Spinal cord (tissue), 10 donors: ENCODE measurements around the gene AMPH. TPM values are rescaled to one million over a fixed set of nuclear protein-coding genes. Genes with fewer than 3 reads are reported as not detected.
A peak's percentile ranks its signal among the peaks of the same experiment; 100 is the strongest.

ENCODE experiments used
- DNase-seq, 6 donors: peaks; one replicate each; pipeline versions ENCODE4 v3.0.0 to v3.0.0-alpha.2; 2013 to 2015; ENCODE audit warnings: low spot score in 6 of 6, low read depth in 4 of 6
- H3K27ac ChIP-seq: one replicate; pipeline ENCODE4 v1.5.1; 2013; ENCODE audit warnings: low read depth, low read length, control low read depth
- H3K27me3 ChIP-seq: one replicate; pipeline ENCODE4 v1.6.1; 2013; ENCODE audit warnings: low read length; ENCODE audit not compliant: control insufficient read depth, insufficient read depth
- H3K36me3 ChIP-seq: one replicate; pipeline ENCODE4 v1.6.1; 2013; ENCODE audit warnings: low read length; ENCODE audit not compliant: control insufficient read depth, insufficient read depth
- H3K4me1 ChIP-seq: one replicate; pipeline ENCODE4 v1.6.1; 2013; ENCODE audit warnings: low read length; ENCODE audit not compliant: control insufficient read depth, insufficient read depth
- H3K4me3 ChIP-seq: one replicate; pipeline ENCODE4 v1.5.1; 2013; ENCODE audit warnings: low read depth, low read length, control low read depth
- H3K9me3 ChIP-seq: one replicate; pipeline ENCODE4 v1.6.1; 2013; ENCODE audit warnings: low read length; ENCODE audit not compliant: control insufficient read depth, insufficient read depth
- WGBS: methylation state at CpG from one replicate; pipeline ENCODE4 v1.1.5; 2013; ENCODE audit warnings: missing lambda C conversion rate; ENCODE audit not compliant: insufficient coverage; 5-methylcytosine and 5-hydroxymethylcytosine counted together
- polyA plus RNA-seq, 2 donors: library from polyadenylated mRNA; unstranded; fragments of 120-200 nt; gene quantifications; one replicate each; pipeline ENCODE4 v1.2.1, GENCODE V29; 2013; ENCODE audit not compliant: insufficient read length in 2 of 2
- total RNA-seq, 2 donors: library from RNA; depleted of rRNA in 1 of 2; stranded (reverse); fragments of 120-200 nt in 1 of 2; fragments of >200 nt in 1 of 2; gene quantifications; one replicate each; pipeline versions ENCODE4 v1.2.3 to v1.2.4, GENCODE V29; 2013 to 2014
- donor health status: healthy.

Gene AMPH
- total and polyA plus RNA-seq, 4 donors, result 37.3 to 116 (median 95.3) TPM

- H3K27ac ChIP-seq, result no peak overlapping the region
- H3K27me3 ChIP-seq, result no peaks in the 10 kb centered on the region
- peak in 1 of 6 donors; percentile 82 for DNase-seq
- no peak overlapping the region for H3K4me3 ChIP-seq
- no peaks in the 10 kb centered on the region for H3K9me3 ChIP-seq
- 71% methylated on average over 1 of the region's 3 CpGs for WGBS
- H3K36me3 ChIP-seq, result no peaks in the 10 kb centered on the region
- H3K4me1 ChIP-seq, result no peaks in the 10 kb centered on the region
Observed at GRCh38 chr7:38550836-38551235, 80.3 kb downstream of the AMPH start.

GRCh38 chr7:38548605-38549004 is 82.6 kb downstream of the AMPH start:
- Histone ChIP-seq H3K4me1 (no peaks in the 10 kb centered on the region), H3K27me3 (no peaks in the 10 kb centered on the region), H3K9me3 (no peaks in the 10 kb centered on the region), H3K4me3 (no peak overlapping the region), H3K27ac (no peak overlapping the region), H3K36me3 (no peaks in the 10 kb centered on the region)
- no peak for DNase-seq
- 83% methylated on average over 6 of the region's 7 CpGs for WGBS

- Histone ChIP-seq H3K27me3 (no peaks in the 10 kb centered on the region), H3K4me1 (no peaks in the 10 kb centered on the region), H3K27ac (no peak overlapping the region), H3K4me3 (no peak overlapping the region), H3K36me3 (no peaks in the 10 kb centered on the region), H3K9me3 (no peaks in the 10 kb centered on the region)
- no peak for DNase-seq
- 23% methylated on average over 2 of the region's 4 CpGs for WGBS
Observed at GRCh38 chr7:38546763-38547162, 84.4 kb downstream of the AMPH start.

- 96% methylated on average over 3 of the region's 3 CpGs for WGBS
- no peaks in the 10 kb centered on the region for H3K36me3 ChIP-seq
- H3K9me3 ChIP-seq, result no peaks in the 10 kb centered on the region
- H3K4me3 ChIP-seq, result no peak overlapping the region
- no peak overlapping the region for H3K27ac ChIP-seq
- H3K27me3 ChIP-seq, result no peaks in the 10 kb centered on the region
- H3K4me1 ChIP-seq, result no peaks in the 10 kb centered on the region
- DNase-seq, result no peak
Observed at GRCh38 chr7:38545977-38546376, 85.2 kb downstream of the AMPH start.

GRCh38 chr7:38542156-38542555 is 89.0 kb downstream of the AMPH start:
- Histone ChIP-seq H3K27me3 (no peaks in the 10 kb centered on the region), H3K27ac (no peak overlapping the region), H3K4me3 (no peak overlapping the region), H3K36me3 (no peaks in the 10 kb centered on the region), H3K9me3 (no peaks in the 10 kb centered on the region), H3K4me1 (no peaks in the 10 kb centered on the region)
- DNase-seq, result no peak
- 58% methylated on average over 1 of the region's 2 CpGs for WGBS

- WGBS, result no CpG with 5 or more reads among the region's 3 CpGs
- no peak for DNase-seq
Observed at GRCh38 chr7:38541440-38541839, 89.7 kb downstream of the AMPH start.

GRCh38 chr7:38539477-38540081 is 91.6 kb downstream of the AMPH start:
- no CpG with 5 or more reads among the region's 2 CpGs for WGBS
- no peak overlapping the region for H3K27ac ChIP-seq
- no peak overlapping the region for H3K4me3 ChIP-seq

More at GRCh38 chr7:38541440-38541839, 89.7 kb downstream of the AMPH start:
- H3K27ac ChIP-seq, result no peak overlapping the region
- H3K36me3 ChIP-seq, result no peaks in the 10 kb centered on the region
- H3K9me3 ChIP-seq, result no peaks in the 10 kb centered on the region
- H3K27me3 ChIP-seq, result no peaks in the 10 kb centered on the region
- no peaks in the 10 kb centered on the region for H3K4me1 ChIP-seq
- no peak overlapping the region for H3K4me3 ChIP-seq

GRCh38 chr7:38535073-38535472 is 96.1 kb downstream of the AMPH start:
- H3K4me3 ChIP-seq, result no peak overlapping the region
- peak in 2 of 6 donors; percentile 50 to 79 for DNase-seq
- no CpG with 5 or more reads among the region's 2 CpGs for WGBS
- H3K9me3 ChIP-seq, result no peaks in the 10 kb centered on the region
- H3K27ac ChIP-seq, result no peak overlapping the region
- H3K27me3 ChIP-seq, result no peaks in the 10 kb centered on the region
- H3K36me3 ChIP-seq, result no peaks in the 10 kb centered on the region
- no peaks in the 10 kb centered on the region for H3K4me1 ChIP-seq

More at GRCh38 chr7:38539477-38540081, 91.6 kb downstream of the AMPH start:
- H3K4me1 ChIP-seq, result no peaks in the 10 kb centered on the region
- no peaks in the 10 kb centered on the region for H3K9me3 ChIP-seq
- H3K36me3 ChIP-seq, result no peaks in the 10 kb centered on the region
- H3K27me3 ChIP-seq, result no peaks in the 10 kb centered on the region
- DNase-seq, result no peak

GRCh38 chr7:38525857-38526256 is 105.3 kb downstream of the AMPH start:
- no peak for DNase-seq
- H3K27me3 ChIP-seq, result no peaks in the 10 kb centered on the region
- no peak overlapping the region for H3K4me3 ChIP-seq
- no peaks in the 10 kb centered on the region for H3K36me3 ChIP-seq
- H3K9me3 ChIP-seq, result no peaks in the 10 kb centered on the region
- no CpG with 5 or more reads among the region's 1 CpG for WGBS
- no peaks in the 10 kb centered on the region for H3K4me1 ChIP-seq
- no peak overlapping the region for H3K27ac ChIP-seq

- H3K27me3 ChIP-seq, result no peaks in the 10 kb centered on the region
- H3K27ac ChIP-seq, result no peak overlapping the region
- 60% methylated on average over 1 of the region's 1 CpG for WGBS
- H3K4me1 ChIP-seq, result no peaks in the 10 kb centered on the region
- H3K9me3 ChIP-seq, result no peaks in the 10 kb centered on the region
- H3K36me3 ChIP-seq, result no peaks in the 10 kb centered on the region
- no peak for DNase-seq
- no peak overlapping the region for H3K4me3 ChIP-seq
Observed at GRCh38 chr7:38524786-38525185, 106.4 kb downstream of the AMPH start.
